MM.1S (cell line): ENCODE measurements around the gene SOST.

Experiments used
- DNase-seq: peaks from one replicate; pipeline ENCODE4 v3.0.0-alpha.2; 2015
- H2AFZ ChIP-seq: fragments of 300-600 bp; sonication (generic); 2 replicates; pipeline ENCODE4 v1.6.0; 2016; ENCODE audit warnings: antibody characterized with exemption, low read length
- H3F3A ChIP-seq: fragments of 300-600 bp; sonication (generic); 2 replicates; pipeline ENCODE4 v1.6.1; 2016; ENCODE audit warnings: mild to moderate bottlenecking, antibody characterized with exemption, low read length, moderate library complexity, mixed read lengths; ENCODE audit not compliant: insufficient read depth
- H3K27ac ChIP-seq: fragments of 300-600 bp; sonication (generic); 2 replicates; pipeline ENCODE4 v1.5.1; 2016; ENCODE audit warnings: mild to moderate bottlenecking, low read length
- H3K27me3 ChIP-seq: fragments of 300-600 bp; sonication (generic); replicated peaks from 2 replicates; pipeline ENCODE4 v1.6.0; 2016; ENCODE audit warnings: low read length; ENCODE audit not compliant: insufficient read depth
- H3K36me3 ChIP-seq: fragments of 300-600 bp; sonication (generic); replicated peaks from 2 replicates; pipeline ENCODE4 v1.6.1; 2016; ENCODE audit warnings: mild to moderate bottlenecking, low read length, mixed read lengths; ENCODE audit not compliant: insufficient read depth
- H3K4me1 ChIP-seq: fragments of 300-600 bp; sonication (generic); 2 replicates; pipeline ENCODE4 v1.6.1; 2016; ENCODE audit warnings: low read length, mixed read lengths
- H3K4me2 ChIP-seq: fragments of 300-600 bp; sonication (generic); 2 replicates; pipeline ENCODE4 v1.6.0; 2016; ENCODE audit warnings: low read depth, low read length
- H3K4me3 ChIP-seq: fragments of 300-600 bp; sonication (generic); 2 replicates; pipeline ENCODE4 v1.5.1; 2016; ENCODE audit warnings: low read length, mixed read lengths
- H3K79me2 ChIP-seq: fragments of 300-600 bp; sonication (generic); 2 replicates; pipeline ENCODE4 v1.6.1; 2016; ENCODE audit warnings: mixed run types, low read length, mixed read lengths
- H3K9ac ChIP-seq: fragments of 300-600 bp; sonication (generic); 2 replicates; pipeline ENCODE4 v1.6.1; 2016; ENCODE audit warnings: low read length, mixed read lengths
- H3K9me2 ChIP-seq: fragments of 300-600 bp; sonication (generic); replicated peaks from 2 replicates; pipeline ENCODE4 v1.6.1; 2016; ENCODE audit warnings: mild to moderate bottlenecking, low read length, mixed read lengths; ENCODE audit not compliant: insufficient read depth
- H3K9me3 ChIP-seq: fragments of 300-600 bp; sonication (generic); replicated peaks from 2 replicates; pipeline ENCODE4 v1.6.1; 2016; ENCODE audit warnings: mild to moderate bottlenecking, low read length, mixed read lengths; ENCODE audit not compliant: insufficient read depth
- H4K20me1 ChIP-seq: fragments of 300-600 bp; sonication (generic); 2 replicates; pipeline ENCODE4 v1.6.1; 2016; ENCODE audit warnings: mild to moderate bottlenecking, low read length, moderate library complexity, mixed read lengths; ENCODE audit not compliant: insufficient read depth
- CTCF ChIP-seq: fragments of 300-600 bp; sonication (generic); IDR thresholded peaks from 2 replicates; pipeline ENCODE4 v1.5.1; 2016; ENCODE audit warnings: antibody characterized with exemption, low read length, mixed read lengths
- EZH2 ChIP-seq: fragments of 300-600 bp; sonication (generic); optimal IDR thresholded peaks from 2 replicates; pipeline ENCODE3; 2017; ENCODE audit warnings: low read depth, mild to moderate bottlenecking, antibody characterized with exemption, low read length, mixed read lengths
- EZH2phosphoT487 ChIP-seq: fragments of 300-600 bp; sonication (generic); IDR thresholded peaks from 2 replicates; pipeline ENCODE4 v1.6.1; 2018; ENCODE audit warnings: antibody characterized with exemption, low read length

SOST gene

GRCh38 chr17:43771463-43771862, 12.9 kb upstream of the SOST start:
- TF ChIP-seq CTCF, result no peak
- no peak for TF ChIP-seq EZH2phosphoT487
- TF ChIP-seq EZH2, result no peak
- Histone ChIP-seq H4K20me1 (no peaks in the 10 kb centered on the region), H3K27ac (no peak overlapping the region), H3K9me2 (no peaks in the 10 kb centered on the region), H3K79me2 (no peaks in the 10 kb centered on the region), H3K4me2 (no peak overlapping the region), H3K4me1 (peaks cover 13% of the 10 kb centered on the region), H3K9ac (no peak overlapping the region), H3K27me3 (no peaks in the 10 kb centered on the region), H3K4me3 (no peak overlapping the region), H3K9me3 (no peaks in the 10 kb centered on the region), H3K36me3 (no peaks in the 10 kb centered on the region), H2AFZ (no peak overlapping the region), H3F3A (no peaks in the 10 kb centered on the region)
- DNase-seq, result no peak

- Histone ChIP-seq H3K9me2 (no peaks in the 10 kb centered on the region), H3K36me3 (no peaks in the 10 kb centered on the region), H2AFZ (no peak overlapping the region), H3K79me2 (no peaks in the 10 kb centered on the region), H3K4me1 (peaks cover 13% of the 10 kb centered on the region), H3K27ac (no peak overlapping the region), H3K27me3 (peaks cover 4% of the 10 kb centered on the region; the same call in 1 of the 2 replicates), H4K20me1 (no peaks in the 10 kb centered on the region), H3K9ac (no peak overlapping the region), H3K9me3 (no peaks in the 10 kb centered on the region), H3K4me2 (no peak overlapping the region), H3F3A (no peaks in the 10 kb centered on the region), H3K4me3 (no peak overlapping the region)
- TF ChIP-seq EZH2phosphoT487, result no peak
- no peak for TF ChIP-seq CTCF
- TF ChIP-seq EZH2, result no peak
- no peak for DNase-seq
Measured at GRCh38 chr17:43770957-43771356, 12.4 kb upstream of the SOST start.

GRCh38 chr17:43769859-43770258, 11.3 kb upstream of the SOST start:
- no peaks in the 10 kb centered on the region for H3F3A ChIP-seq
- no peaks in the 10 kb centered on the region for H3K9me2 ChIP-seq
- TF ChIP-seq CTCF, result no peak
- no peak for TF ChIP-seq EZH2phosphoT487
- TF ChIP-seq EZH2, result no peak
- H3K4me2 ChIP-seq, result no peak overlapping the region
- no peaks in the 10 kb centered on the region for H3K36me3 ChIP-seq
- H3K27me3 ChIP-seq, result peaks cover 9% of the 10 kb centered on the region; the same call in 1 of the 2 replicates
- no peak overlapping the region for H3K27ac ChIP-seq
- no peak overlapping the region for H2AFZ ChIP-seq
- no peak overlapping the region for H3K4me3 ChIP-seq
- no peaks in the 10 kb centered on the region for H3K79me2 ChIP-seq
- peaks cover 13% of the 10 kb centered on the region for H3K4me1 ChIP-seq
- DNase-seq, result no peak
- H3K9ac ChIP-seq, result no peak overlapping the region
- H4K20me1 ChIP-seq, result no peaks in the 10 kb centered on the region
- no peaks in the 10 kb centered on the region for H3K9me3 ChIP-seq

- Histone ChIP-seq H3K27ac (no peak overlapping the region), H3K36me3 (no peaks in the 10 kb centered on the region)
- no peak for TF ChIP-seq CTCF
- TF ChIP-seq EZH2phosphoT487, result no peak
- TF ChIP-seq EZH2, result no peak
Measured at GRCh38 chr17:43769426-43769825, 10.8 kb upstream of the SOST start.

More at GRCh38 chr17:43769426-43769825, 10.8 kb upstream of the SOST start:
- peaks cover 12% of the 10 kb centered on the region; the same call in 1 of the 2 replicates for H3K27me3 ChIP-seq
- H3K9ac ChIP-seq, result no peak overlapping the region
- no peaks in the 10 kb centered on the region for H3K9me2 ChIP-seq
- H4K20me1 ChIP-seq, result no peaks in the 10 kb centered on the region
- H3K9me3 ChIP-seq, result no peaks in the 10 kb centered on the region
- no peaks in the 10 kb centered on the region for H3K79me2 ChIP-seq
- H3K4me1 ChIP-seq, result peaks cover 13% of the 10 kb centered on the region
- no peaks in the 10 kb centered on the region for H3F3A ChIP-seq
- no peak overlapping the region for H3K4me3 ChIP-seq
- DNase-seq, result no peak
- no peak overlapping the region for H2AFZ ChIP-seq
- no peak overlapping the region for H3K4me2 ChIP-seq
